Stimulated activated CD8-positive, alpha-beta memory T cell treated with anti-CD3 and anti-CD28 coated beads, Interleukin-12 subunit alpha, Interleukin-12 subunit beta, amount 100 ng/mL, for 4 hours (primary cell): Measurements from ENCODE around the gene WDR89.
"Not testable (repeated sequence)": the region's sequence is repeated elsewhere in the genome, so short reads cannot be mapped to it uniquely, and the experiment has no call there.

Experiments
- DNase-seq: peaks from one replicate; pipeline ENCODE4 v3.0.0-alpha.2; 2020; ENCODE audit warnings: low read depth

Gene WDR89

GRCh38 chr14:63641473-63642228 is at the start of gene WDR89:
Gene WDR89 (minus strand): TSS chr14:63641871. CDS start chr14:63599942, 41,929 bp downstream.
- DNase-seq, result peak; percentile 89

DNA sequence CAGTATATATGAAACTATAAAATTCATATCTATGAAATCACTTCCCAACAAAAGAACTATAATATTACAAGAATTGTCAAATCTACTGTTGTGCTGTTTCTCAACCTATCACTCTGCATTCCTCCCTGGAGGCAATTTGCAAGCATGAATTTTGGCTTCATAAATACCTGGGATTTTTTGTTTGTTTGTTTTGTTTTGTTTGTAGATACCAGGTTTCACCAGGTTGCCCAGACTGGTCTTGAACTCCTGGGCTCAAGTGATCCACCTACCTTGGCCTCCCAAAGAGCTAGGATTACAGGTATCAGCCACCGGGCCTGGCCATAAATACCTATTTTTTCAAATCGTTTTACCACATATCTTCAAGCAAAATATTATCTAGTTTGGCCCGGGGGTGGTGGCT is 47.5 kb upstream of the WDR89 start:
- no peak for DNase-seq

DNA sequence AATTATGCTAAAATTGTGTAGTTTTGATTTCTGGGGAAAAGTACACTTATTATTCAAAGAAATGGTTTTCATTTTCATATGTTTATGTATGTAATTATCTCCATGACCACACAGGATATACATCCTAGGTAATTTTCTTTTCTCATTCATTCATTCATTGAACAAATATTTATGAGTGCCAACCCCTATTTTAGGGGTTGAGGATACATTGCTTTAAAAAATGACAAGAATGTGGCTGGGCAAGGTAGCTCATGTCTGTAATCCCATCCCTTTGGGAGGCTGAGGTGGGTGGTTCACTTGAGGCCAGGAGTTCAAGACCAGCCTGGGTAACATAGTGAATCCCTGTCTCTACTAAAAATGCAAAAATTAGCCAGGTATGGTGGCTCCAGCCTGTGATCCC is 45.3 kb upstream of the WDR89 start:
- DNase-seq, result no peak

- no peak for DNase-seq
Measured at GRCh38 chr14:63685401-63685800, 43.7 kb upstream of the WDR89 start.

GRCh38 chr14:63682727-63683593 is 41.3 kb upstream of the WDR89 start:
- no peak for DNase-seq

GRCh38 chr14:63678536-63678935 is 36.9 kb upstream of the WDR89 start:
- DNase-seq, result no peak

- no peak for DNase-seq
Measured at GRCh38 chr14:63677891-63678379, 36.3 kb upstream of the WDR89 start.

GRCh38 chr14:63676615-63677014 is 34.9 kb upstream of the WDR89 start:
- DNase-seq, result no peak

- DNase-seq, result no peak
Measured at GRCh38 chr14:63673886-63674497, 32.3 kb upstream of the WDR89 start.

- no peak for DNase-seq
Measured at GRCh38 chr14:63673255-63673654, 31.6 kb upstream of the WDR89 start.

DNA sequence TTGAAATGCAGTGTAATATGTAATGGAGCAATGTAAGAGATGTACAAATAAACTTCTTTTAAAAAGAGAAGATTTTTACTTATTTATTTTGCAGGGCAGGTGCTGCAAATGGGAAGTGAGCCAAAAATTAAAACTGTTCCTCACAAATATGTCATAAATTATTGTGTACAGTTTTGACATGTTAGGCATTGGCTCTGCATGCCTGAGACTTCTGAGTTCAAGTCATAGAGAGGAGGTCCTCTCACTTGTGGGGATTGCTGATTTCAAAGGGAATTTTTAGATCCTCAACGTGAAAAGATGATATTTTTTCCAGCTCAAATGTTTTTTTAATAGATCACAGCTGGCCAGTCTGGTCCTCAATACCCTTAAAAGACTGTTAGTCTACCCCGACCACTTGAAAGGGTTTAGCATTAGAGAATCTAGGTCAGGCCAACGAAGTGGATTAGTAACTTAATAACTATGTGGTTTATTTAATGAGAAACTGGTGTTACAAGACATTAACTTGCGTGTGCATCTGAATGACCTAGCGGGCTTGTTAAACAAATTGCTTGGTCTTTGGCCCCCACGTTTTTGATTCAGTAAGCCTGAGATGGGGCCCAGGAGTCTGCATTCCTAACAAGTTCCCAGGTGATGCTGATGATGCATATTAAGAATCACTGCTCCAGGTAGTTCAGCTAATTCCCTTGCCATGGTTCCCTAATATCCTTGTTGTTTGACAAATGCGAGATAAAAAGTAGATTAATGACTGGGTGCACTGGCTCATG is 30.9 kb upstream of the WDR89 start:
- no peak for DNase-seq

DNA sequence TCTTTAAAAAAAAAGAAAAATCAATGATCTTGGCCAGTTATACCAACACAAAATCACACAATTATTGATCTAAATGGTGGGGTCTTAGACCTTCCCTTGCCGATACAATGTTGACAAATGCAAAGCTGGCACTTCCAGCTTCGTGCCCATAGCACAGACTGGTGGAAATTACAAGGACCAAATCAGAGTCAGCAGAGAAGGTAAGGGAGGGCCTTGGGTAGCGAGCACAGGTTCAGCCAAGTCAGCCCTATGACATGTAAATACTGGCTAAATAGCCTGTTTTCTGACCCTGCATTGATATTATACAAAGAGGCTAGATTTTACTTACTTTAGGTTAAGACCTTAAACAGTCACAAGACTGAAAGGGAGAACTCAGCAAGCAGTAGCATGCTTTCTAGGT is 30.3 kb upstream of the WDR89 start:
- DNase-seq, result no peak

DNA sequence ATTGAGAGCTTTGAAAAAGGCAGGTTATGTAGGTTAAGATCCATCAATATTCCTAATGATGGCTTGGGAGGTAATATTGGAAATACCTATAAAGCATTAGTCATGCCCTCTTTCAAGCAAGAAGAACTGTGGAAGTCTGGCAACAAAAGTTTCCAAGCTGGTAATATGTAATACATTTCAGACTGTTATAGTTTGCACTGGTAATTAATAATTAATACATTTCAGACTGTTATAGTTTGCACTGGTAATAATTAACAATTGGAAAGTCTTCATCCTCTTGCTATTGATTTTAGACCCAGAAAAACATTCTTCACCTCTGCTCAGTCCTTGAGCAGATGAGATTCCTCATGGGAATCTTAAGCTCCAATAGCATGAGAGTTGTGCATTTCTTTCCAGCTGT is 29.0 kb upstream of the WDR89 start:
- DNase-seq, result no peak

DNA sequence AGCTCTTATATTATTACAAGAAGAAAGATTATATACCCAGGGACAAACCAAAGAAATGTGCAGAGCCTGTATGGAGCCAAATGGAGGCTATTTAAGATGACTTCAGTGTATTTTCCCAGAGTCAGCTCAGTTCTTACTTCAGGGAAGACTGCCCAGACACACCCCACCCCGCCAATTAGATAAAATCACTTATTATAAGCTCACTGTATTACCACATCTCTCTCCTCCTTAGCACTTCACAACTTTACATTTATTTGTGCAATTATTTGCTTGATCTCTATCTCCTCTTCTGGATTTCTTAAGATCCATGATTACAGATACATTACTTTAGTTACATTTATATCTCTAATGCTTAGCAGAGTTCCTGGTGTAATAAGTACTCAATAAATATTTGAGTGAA is 24.7 kb upstream of the WDR89 start:
- DNase-seq, result no peak

DNA sequence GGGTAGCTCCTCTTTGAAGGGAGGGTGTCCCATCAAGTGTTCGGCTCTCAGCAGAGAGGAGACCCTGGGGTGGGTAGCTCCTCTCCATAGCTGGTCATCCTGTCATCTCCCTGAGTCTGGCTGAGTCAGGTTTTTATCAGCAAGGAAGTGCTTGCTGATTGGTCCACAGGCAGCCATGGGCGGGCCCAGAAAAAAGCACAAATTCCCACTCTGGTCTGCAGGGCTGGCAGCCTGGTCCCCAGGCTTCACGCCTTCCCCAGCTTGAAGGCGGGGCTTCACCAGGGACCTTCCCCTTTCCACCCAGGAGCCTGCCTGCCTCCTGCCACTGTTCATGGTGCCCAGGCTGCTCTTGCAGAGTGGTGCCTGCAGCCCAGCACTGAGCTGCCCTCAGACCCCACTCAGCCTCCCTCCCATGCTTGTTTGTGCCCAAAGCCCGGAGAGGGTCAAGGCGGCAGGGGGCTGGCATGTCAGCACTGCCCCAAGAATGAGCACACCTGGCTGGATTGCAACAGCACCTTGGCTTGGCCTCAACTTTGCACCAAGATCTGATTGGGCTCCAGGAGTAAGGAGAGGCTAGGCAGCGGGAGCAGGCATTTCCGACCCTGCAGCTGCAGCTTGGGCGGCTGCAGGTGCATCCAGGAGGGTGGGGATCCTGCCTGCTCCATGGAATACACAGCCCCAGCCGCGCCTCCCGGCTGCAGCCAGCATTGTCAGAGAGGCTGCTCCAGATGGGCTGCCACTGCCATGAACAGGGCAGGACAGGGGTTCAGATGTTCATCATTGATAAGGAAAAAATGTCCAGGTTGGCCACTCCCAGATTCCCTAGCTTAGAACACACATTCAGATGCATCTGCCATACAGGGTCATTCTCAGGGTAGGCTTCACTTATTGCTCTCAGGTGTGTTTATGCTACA is 22.0 kb upstream of the WDR89 start:
- no peak for DNase-seq

- DNase-seq, result no peak
Measured at GRCh38 chr14:63662776-63663175, 21.1 kb upstream of the WDR89 start.

GRCh38 chr14:63661881-63662280 is 20.2 kb upstream of the WDR89 start:
- DNase-seq, result not testable (repeated sequence)

- no peak for DNase-seq
Measured at GRCh38 chr14:63659726-63660125, 18.1 kb upstream of the WDR89 start.

DNA sequence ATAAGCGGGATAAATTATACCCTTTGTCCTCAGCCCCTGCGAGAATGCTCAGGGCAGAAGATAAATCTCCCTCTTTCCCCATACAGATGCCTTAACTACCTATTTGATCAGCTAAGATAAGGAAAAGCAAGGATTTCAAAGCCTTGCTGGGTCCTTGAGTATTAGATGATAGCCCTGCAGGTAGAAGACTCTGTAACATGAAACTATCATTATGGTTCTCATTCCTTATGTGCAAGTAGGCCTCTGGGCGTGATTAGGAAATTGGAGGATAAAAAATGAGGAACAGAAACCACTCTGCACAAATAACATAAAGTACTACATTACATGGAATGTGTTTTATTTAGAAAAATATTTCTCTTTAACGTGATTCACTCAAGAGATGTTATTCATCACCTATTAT is 14.5 kb upstream of the WDR89 start:
- no peak for DNase-seq

DNA sequence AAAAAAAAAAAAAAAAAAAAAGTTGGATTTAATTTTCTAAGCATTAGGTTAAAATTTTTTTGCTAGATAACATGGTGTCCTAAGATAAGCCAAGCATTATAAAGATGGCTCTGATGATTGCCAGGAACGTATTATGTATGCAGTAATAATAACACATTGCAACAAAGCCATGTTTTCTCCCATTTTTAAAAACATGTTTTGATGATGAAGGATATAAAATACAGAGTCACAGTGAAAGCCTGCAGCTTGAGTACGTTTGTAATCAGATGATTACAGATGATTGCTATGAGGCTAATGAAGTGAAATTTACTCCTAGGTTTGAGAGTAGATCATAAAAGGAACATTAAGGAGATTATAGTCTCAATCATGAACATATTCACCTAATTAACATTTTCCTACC is 13.3 kb upstream of the WDR89 start:
- DNase-seq, result no peak

- DNase-seq, result no peak
Measured at GRCh38 chr14:63654346-63654745, 12.7 kb upstream of the WDR89 start.
